HuH-7.5 (cell line): ENCODE measurements around the gene IFT74.
"Not testable (repeated sequence)": the region's sequence is repeated elsewhere in the genome, so short reads cannot be mapped to it uniquely, and the experiment has no call there.

Experiments used
- DNase-seq: peaks from one replicate; pipeline ENCODE4 v3.0.0; 2011; ENCODE audit warnings: low spot score

The IFT74 gene

DNA sequence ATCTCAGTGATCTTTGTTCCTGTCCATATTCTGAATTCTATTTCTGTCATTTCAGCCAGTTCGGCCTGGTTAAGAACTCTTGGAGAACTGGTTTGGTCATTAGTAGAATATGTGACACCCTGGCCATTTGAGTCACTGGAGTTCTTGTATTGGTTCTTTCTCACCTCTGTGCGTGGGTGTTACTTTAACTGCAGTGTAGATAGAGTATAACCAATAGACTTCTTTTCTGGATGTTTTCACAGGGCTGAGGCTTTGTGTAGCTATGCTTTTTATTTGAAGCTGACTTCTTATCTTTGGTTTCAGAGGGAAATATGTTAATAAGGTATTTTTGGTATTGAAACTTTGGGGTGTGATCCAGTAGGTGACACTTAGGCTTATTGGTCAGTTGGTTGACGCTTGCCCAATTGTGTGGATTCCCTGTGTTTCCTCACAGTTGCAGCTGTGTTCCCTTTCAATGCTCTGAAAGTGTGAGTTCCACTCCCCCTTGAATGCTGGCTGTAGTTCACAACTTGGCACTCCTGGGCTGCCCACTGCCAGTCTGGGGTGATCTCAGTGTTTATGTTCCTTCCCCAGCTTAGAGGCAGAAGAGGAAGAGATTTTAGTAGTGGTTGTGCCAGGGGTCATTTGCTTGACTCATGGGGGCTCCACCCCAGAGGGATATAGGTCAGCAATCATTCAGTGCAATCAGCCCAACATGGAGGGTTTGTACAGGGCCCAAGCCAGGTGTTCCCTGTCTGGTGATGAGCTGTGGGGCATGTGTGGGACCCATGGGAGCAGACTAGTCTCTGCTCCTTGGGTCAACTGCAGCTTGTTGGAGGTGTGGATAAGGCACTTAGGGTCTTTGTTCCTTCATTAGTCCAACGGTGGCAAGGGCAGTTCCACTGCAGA lies 117.9 kb downstream of the IFT74 start:
- DNase-seq: no peak

DNA sequence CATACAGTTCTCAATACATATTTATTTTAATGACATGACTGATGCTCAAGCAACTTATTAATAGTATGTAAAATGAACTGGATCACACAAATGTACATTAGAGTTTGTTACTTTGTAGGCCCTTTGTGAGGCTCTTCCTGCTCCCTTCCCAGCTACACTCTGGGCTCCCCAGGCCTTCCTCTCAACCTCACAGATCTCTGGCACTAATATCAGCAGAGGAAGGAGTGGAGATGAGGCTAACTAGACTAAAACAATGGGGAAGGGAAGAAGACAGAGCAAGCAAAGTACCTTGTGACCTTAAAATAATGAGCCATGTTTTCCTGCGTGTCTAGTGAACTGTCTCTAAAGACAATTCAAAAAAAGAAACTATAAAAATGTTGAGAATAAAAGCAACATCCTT lies 122.5 kb downstream of the IFT74 start:
- no peak for DNase-seq

DNA sequence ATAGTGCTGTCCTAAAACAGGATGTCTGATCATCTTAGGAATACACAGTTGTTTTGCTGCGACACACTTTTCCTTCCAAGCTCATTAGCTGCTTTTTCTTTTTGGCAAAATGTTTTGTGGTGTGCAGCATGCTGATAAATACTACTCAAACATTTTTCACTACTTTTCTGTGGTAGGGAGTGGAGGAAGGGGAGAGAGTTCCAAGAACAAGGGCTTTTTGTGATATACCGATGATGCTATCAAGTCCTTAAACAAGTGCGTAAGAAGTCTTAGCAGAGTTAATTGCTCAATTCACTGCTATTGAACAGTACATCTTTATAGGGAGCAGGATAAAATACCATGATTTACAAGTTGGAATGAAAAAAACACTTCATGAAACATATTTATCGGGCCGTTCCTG lies 129.2 kb downstream of the IFT74 start:
- no peak for DNase-seq

GRCh38 chr9:27086818-27087680 lies 130.8 kb downstream of the IFT74 start:
- no peak for DNase-seq

DNA sequence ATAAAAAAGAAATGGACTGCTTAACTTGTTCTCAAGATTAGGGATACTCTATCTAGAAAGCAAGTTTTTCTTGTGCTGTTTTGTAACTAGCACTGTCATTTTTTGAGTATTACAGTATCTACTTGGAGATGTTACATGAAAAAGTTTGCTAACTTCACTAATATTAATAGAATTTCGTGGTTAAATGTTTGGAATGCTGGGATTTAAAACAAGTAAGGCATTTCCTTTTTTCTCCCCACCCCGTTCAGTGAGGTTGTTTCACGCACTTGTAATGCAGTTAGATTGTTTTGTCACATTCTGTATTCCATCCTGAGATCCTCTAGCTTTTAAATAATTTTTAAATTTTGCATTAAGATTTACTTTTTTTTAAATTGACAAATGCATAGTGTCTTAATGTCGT lies 132.8 kb downstream of the IFT74 start:
- DNase-seq: no peak

DNA sequence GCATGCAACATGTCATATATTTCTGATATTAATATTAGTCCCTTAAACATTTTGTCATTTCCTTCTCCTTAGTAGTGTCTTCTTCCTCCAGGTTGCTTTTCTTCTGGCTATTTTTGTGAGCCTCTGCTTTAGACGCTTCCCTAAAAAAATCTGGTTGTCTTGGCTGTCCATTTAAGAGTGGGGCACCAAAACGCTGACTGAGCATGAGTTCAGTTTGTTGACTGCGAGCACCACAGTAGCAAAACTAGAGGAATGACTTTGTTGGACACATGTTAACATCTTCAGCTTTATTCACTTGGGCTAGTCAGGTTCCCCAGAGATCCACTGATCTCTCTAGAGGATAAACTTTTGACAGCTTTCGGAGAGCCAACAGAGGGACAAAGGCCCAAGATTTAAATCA lies 133.5 kb downstream of the IFT74 start:
- DNase-seq: no peak

GRCh38 chr9:27090231-27090630 lies 134.0 kb downstream of the IFT74 start:
- no peak for DNase-seq

- no peak for DNase-seq
Measured at GRCh38 chr9:27090711-27091110, 134.5 kb downstream of the IFT74 start.

DNA sequence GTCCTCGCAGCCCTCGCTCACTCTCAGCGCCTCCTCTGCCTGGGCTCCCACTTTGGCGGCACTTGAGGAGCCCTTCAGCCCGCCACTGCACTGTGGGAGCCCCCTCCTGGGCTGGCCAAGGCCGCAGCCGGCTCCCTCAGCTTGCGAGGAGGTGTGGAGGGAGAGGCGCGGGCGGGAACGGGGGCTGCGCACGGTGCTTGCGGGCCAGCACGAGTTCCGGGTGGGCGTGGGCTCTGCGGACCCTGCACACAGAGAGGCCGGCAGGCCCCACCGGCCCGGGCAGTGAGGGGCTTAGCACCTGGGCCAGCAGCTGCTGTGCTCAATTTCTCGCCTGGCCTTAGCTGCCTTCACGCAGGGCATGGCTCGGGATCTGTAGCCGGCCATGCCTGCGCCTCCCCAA lies 136.3 kb downstream of the IFT74 start:
- not testable (repeated sequence) for DNase-seq

GRCh38 chr9:27093384-27094067 lies 137.3 kb downstream of the IFT74 start:
- DNase-seq: not testable (repeated sequence)

DNA sequence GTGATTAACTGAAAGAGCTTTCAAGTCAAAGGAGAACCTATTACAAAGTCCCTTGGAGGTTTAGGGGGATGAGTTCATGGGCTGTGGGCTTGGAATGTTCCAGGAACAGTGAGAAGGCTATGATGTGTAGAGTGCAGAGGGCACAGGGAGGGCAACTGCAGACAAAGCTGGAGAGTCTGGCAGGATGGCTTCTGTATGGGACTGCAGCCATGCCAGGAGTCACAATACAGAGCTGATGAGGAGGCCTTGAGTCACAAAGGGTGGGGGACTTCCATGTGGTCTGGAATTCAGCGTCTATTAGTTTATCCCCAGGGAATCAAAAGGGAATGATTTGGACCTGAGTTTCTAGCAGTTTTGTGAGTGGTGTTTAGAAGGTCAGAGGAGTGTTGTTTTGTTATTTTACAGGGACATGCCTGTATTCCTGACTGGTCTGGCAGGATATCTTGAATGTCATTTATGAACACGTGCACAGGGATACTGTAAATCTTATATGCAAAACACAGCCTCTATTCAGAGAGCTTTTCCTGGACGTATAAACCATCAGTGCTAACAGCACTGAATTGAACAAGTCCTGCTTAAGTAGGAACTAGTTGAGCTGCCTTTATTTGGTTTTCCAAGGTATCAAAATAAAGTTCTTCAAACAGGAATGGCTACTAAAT lies 138.6 kb downstream of the IFT74 start:
- no peak for DNase-seq

DNA sequence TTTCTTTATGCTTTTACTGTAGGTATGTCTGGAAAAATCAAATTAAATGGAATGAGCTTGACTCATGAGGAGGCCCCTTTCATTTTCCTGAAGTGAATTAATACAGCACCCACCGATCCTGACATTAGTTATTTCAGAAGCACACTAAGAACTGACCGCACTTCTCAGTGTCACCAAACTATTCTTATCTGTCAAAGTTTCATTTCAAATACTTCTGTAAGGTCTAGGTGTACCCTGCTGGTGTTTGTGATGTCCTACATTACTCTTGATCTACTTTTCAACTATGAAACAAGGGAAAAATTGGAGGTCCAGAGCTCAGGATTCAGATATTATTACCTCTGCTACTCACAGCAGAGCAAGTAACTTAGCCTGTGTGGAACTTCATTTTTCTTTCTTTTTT lies 151.0 kb downstream of the IFT74 start:
- no peak for DNase-seq

- DNase-seq: no peak
Measured at GRCh38 chr9:27108981-27109541, 152.8 kb downstream of the IFT74 start, which contains the start of gene TEK. TSS of gene TEK (plus strand) at chr9:27109225. CDS start at chr9:27109591, 366 bp downstream.

GRCh38 chr9:27109621-27110020 lies 153.4 kb downstream of the IFT74 start:
- no peak for DNase-seq

DNA sequence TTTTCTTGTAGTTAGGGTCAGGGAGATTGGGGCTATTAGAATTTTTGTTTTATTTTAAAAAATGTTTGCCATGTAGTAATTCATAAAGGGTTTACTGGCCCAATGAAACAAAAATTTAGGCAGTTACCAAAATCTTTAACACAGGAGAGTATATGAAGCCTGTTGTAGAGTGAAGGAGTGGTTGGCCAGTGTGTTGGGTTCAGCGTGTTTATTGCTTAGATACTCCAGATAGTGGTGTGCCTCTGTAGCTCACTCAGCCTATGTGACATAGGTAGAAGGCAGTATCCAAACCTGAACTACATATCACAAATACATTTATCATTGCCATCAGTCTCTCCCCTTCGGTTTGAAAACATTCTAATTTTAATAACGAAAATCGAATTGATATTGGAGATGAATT lies 154.0 kb downstream of the IFT74 start:
- DNase-seq: no peak

DNA sequence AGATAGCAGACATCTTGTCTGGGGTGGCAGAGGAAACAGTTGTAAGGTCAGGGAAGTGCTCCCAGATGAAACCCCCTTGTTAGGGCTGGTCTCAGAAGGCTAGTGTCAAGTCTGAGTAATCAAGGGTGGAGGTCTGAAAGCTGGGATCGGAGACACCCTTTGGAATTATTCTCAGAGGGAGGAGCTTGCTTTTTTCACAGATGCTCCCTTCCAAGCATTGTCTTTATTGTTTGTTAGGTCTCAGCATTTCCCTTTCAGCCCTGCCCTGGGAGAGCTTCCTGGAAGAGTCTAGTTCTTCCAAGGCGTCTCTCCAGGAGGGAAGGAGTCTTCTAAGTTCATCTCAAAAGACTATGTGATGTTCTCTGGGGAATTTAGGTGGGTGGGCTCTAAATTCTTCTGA lies 156.0 kb downstream of the IFT74 start:
- no peak for DNase-seq
